Activated T-helper 2 cell treated with anti-CD3 and anti-CD28 coated beads, Interferon-gamma antibody, Interleukin-2, Interleukin-4, amounts not matched to agents 10 μg/mL and 5 μg/mL and 100 μg/mL, durations not matched to agents 14 hours and 24 hours and 36 hours (primary cell): Measurements from ENCODE around the gene CFL2. TPM values are rescaled to one million over a fixed set of nuclear protein-coding genes. Genes with fewer than 3 reads are reported as not detected.

Experiments used
- total RNA-seq: library from RNA; stranded (reverse); gene quantifications from 2 replicates; pipeline ENCODE4 v1.2.3, GENCODE V29; 2022

CFL2 gene
- total RNA-seq, 1 donor from 2014 or later = 7.1 TPM

Other genes with a start within 250 kb of the CFL2 start
- gene EAPP, start 174.9 kb downstream of the CFL2 start, total RNA-seq = 35.2 and 36.6 TPM in 2 replicates
- 66.6 and 67.0 TPM in 2 replicates for gene SNX6, start 84.4 kb downstream of the CFL2 start, total RNA-seq
- 81.7 and 85.7 TPM in 2 replicates for gene BAZ1A, start 160.8 kb upstream of the CFL2 start, total RNA-seq